GM12892 (cell line): ENCODE measurements around the gene USP37.

Experiments
- POLR2A ChIP-seq: IDR thresholded peaks from 2 replicates; pipeline ENCODE4 v1.6.1; 2011; ENCODE audit warnings: low read depth, low read length, control low read depth
- POLR2AphosphoS5 ChIP-seq: IDR thresholded peaks from 2 replicates; pipeline ENCODE4 v1.6.1; 2011; ENCODE audit warnings: low read depth, low read length, control low read depth
- TAF1 ChIP-seq: IDR thresholded peaks from 2 replicates; pipeline ENCODE4 v1.6.1; 2011; ENCODE audit warnings: low read depth, mild to moderate bottlenecking, control low read depth, low read length, borderline replicate concordance

DNA sequence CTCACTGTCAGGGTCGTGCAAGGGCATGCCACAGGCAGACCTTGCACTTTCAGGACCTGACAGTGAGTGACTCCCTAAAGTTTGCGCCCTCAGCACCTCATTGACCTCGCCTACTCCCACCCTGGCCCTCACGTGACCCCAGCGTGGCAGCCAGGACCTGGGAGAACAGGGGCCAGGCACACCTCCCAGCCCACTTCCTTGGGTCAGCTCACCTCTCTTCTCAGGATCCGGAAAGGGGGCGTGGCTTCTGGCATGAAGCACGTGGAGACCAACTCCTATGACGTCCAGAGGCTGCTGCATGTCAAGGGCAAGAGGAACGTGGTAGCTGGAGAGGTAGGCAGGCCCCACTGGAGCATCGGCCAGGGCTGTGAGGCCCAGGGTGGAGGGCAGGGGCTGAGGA is 140.4 kb downstream of the USP37 start:
- TF ChIP-seq POLR2A (no peak), POLR2AphosphoS5 (no peak), TAF1 (no peak)
